ENCODE results near the gene S100A14.

The S100A14 gene

DNA sequence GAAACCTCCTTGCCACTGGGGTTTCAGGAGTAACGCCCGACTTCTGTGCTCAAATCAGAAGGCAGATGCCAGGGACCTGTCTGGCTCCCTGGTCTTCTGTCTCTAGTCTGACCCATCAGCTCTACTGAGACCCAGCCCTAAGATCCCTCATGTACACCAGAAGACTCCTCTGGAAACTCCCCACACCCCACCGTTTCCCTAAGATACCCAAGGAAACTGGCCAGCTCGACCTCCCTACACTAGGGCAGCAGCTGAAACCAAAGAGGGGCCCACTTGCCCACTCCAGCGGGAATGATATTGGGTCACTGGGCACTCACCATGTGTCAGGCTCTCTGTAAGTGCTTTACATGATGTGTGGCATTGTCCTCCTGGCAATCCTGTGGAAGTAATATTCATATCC is 2.7 kb downstream of the S100A14 start:
- peaks cover 61% of the 10 kb centered on the region for H3K4me1 Mint-ChIP-seq
- H3K4me3 Mint-ChIP-seq = peak overlapping the region; percentile 55 to 70 (median 58)
- no peaks in the 10 kb centered on the region for H3K27me3 Mint-ChIP-seq (ENCODE audit: low read depth)
- no peaks in the 10 kb centered on the region for H3K9me3 Mint-ChIP-seq
- H3K27ac Mint-ChIP-seq = peak overlapping the region; percentile 90 to 99 (median 90)
- peaks cover under 1% of the 10 kb centered on the region for H3K36me3 Mint-ChIP-seq (ENCODE audit: low read depth)
- TF ChIP-seq, protein P1, sequence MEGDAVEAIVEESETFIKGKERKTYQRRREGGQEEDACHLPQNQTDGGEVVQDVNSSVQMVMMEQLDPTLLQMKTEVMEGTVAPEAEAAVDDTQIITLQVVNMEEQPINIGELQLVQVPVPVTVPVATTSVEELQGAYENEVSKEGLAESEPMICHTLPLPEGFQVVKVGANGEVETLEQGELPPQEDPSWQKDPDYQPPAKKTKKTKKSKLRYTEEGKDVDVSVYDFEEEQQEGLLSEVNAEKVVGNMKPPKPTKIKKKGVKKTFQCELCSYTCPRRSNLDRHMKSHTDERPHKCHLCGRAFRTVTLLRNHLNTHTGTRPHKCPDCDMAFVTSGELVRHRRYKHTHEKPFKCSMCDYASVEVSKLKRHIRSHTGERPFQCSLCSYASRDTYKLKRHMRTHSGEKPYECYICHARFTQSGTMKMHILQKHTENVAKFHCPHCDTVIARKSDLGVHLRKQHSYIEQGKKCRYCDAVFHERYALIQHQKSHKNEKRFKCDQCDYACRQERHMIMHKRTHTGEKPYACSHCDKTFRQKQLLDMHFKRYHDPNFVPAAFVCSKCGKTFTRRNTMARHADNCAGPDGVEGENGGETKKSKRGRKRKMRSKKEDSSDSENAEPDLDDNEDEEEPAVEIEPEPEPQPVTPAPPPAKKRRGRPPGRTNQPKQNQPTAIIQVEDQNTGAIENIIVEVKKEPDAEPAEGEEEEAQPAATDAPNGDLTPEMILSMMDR (IDR thresholded peaks at IDR 0.05; ENCODE audit: unreplicated experiment in 3 of 3) = no peak

- Mint-ChIP-seq H3K4me3 (peak within 1 kb of the TSS; percentile 75 to 92 (median 81)), H3K27ac (peak within 1 kb of the TSS; percentile 90 to 99 (median 90)), H3K36me3 (ENCODE audit: low read depth) (no peaks in the 10 kb centered on the region), H3K27me3 (ENCODE audit: low read depth) (no peaks in the 10 kb centered on the region), H3K9me3 (no peaks in the 10 kb centered on the region), H3K4me1 (peaks cover 65% of the 10 kb centered on the region)
- TF ChIP-seq, protein P1 (IDR thresholded peaks at IDR 0.05; ENCODE audit: unreplicated experiment in 3 of 3) = no peak
These were observed 3.3 kb downstream of the S100A14 start, which contains the start of gene S100A16 for GRCh38 chr1:153612755-153613331. Gene S100A16, minus strand, starts transcription at chr1:153613137. Its CDS starts 4,986 bp downstream, at chr1:153608151.

DNA sequence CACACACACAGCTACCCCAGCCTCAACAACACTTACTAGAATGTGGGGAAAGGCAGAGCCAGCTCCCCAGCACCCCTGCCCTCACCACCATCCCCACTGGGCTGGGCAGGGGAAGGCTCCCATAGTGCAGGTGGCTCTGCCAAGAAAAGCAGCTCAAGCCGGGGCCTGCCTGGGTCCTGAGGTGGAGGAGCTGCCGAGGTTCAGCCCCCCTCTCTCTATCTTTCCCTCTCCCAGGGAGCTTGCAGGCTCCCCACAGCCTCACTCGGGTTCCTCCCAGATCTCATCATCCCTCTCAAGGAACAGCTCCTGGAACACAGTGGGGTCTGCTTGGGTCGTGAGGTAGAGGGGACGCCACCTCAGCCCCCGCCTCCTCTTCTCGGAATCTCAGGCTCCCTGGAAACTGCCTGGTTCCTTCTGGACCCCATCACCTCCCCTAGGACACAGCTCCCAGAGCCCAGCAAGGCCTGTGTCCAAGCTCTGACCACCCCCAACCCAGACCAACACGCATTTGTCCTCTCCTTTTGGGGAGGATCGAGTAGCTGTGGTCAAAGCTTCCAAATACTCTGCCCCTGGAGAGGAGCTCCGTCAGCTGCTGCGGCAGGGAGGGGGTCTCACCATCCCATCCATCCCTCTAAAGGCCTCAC is 3.9 kb downstream of the S100A14 start:
- H3K36me3 Mint-ChIP-seq (ENCODE audit: low read depth) = no peaks in the 10 kb centered on the region
- TF ChIP-seq, protein P1 (IDR thresholded peaks at IDR 0.05; ENCODE audit: unreplicated experiment in 3 of 3) = no peak
- peak overlapping the region; percentile 90 to 99 (median 90) for H3K27ac Mint-ChIP-seq
- H3K27me3 Mint-ChIP-seq (ENCODE audit: low read depth) = no peaks in the 10 kb centered on the region
- peaks cover 67% of the 10 kb centered on the region for H3K4me1 Mint-ChIP-seq
- H3K4me3 Mint-ChIP-seq = peak overlapping the region; percentile 75 to 92 (median 81)
- no peaks in the 10 kb centered on the region for H3K9me3 Mint-ChIP-seq

GRCh38 chr1:153611356-153611755 is 4.8 kb downstream of the S100A14 start:
- Mint-ChIP-seq H3K4me3 (peak overlapping the region; percentile 75 to 92 (median 81)), H3K27me3 (ENCODE audit: low read depth) (no peaks in the 10 kb centered on the region), H3K27ac (peak overlapping the region; percentile 90 to 99 (median 90)), H3K36me3 (ENCODE audit: low read depth) (peaks cover 3% of the 10 kb centered on the region), H3K9me3 (no peaks in the 10 kb centered on the region), H3K4me1 (peaks cover 69% of the 10 kb centered on the region)
- TF ChIP-seq, protein P1 (IDR thresholded peaks at IDR 0.05; ENCODE audit: unreplicated experiment in 3 of 3) = no peak

- no peaks in the 10 kb centered on the region for H3K27me3 Mint-ChIP-seq (ENCODE audit: low read depth)
- H3K4me1 Mint-ChIP-seq = peaks cover 64% of the 10 kb centered on the region
- H3K9me3 Mint-ChIP-seq = no peaks in the 10 kb centered on the region
- peak overlapping the region in 2 of 3 experiments; percentile 75 to 81 for H3K4me3 Mint-ChIP-seq
- H3K27ac Mint-ChIP-seq = peak overlapping the region in 2 of 3 experiments; percentile 90
- TF ChIP-seq, protein P1 (IDR thresholded peaks at IDR 0.05; ENCODE audit: unreplicated experiment in 3 of 3) = no peak
- H3K36me3 Mint-ChIP-seq (ENCODE audit: low read depth) = peaks cover 4% of the 10 kb centered on the region
These were observed 5.3 kb downstream of the S100A14 start for GRCh38 chr1:153610811-153611301.
